Measurements from ENCODE around the gene RAB1A.

The RAB1A gene

GRCh38 chr2:65128297-65129190, 1.4 kb downstream of the RAB1A start:
- TF ChIP-seq FOXP2 (optimal IDR thresholded peaks at IDR 0.05; ENCODE audit: borderline replicate concordance, extremely low read depth, extremely low read length, insufficient read depth) (no peak), SIN3A (IDR thresholded peaks at IDR 0.05; ENCODE audit: borderline replicate concordance, insufficient read depth, low read length) (no peak), REST (IDR thresholded peaks at IDR 0.05; ENCODE audit: insufficient read depth in 1 of 2, low read depth in 2 of 2, low read length in 2 of 2) (no peak), TAF1 (IDR thresholded peaks at IDR 0.05; ENCODE audit: borderline replicate concordance, insufficient read depth, low read length) (no peak), POLR2AphosphoS5 (IDR thresholded peaks at IDR 0.05; ENCODE audit: low read depth, low read length) (no peak)

- TF ChIP-seq TAF1 (IDR thresholded peaks at IDR 0.05; ENCODE audit: borderline replicate concordance, insufficient read depth, low read length) = no peak
- no peak for TF ChIP-seq SIN3A (IDR thresholded peaks at IDR 0.05; ENCODE audit: borderline replicate concordance, insufficient read depth, low read length)
- no peak for TF ChIP-seq POLR2AphosphoS5 (IDR thresholded peaks at IDR 0.05; ENCODE audit: low read depth, low read length)
- TF ChIP-seq REST (IDR thresholded peaks at IDR 0.05; ENCODE audit: insufficient read depth in 1 of 2, low read depth in 2 of 2, low read length in 2 of 2) = no peak
- TF ChIP-seq FOXP2 (optimal IDR thresholded peaks at IDR 0.05; ENCODE audit: borderline replicate concordance, extremely low read depth, extremely low read length, insufficient read depth) = no peak
Measured at GRCh38 chr2:65122313-65122712, 7.6 kb downstream of the RAB1A start.

DNA sequence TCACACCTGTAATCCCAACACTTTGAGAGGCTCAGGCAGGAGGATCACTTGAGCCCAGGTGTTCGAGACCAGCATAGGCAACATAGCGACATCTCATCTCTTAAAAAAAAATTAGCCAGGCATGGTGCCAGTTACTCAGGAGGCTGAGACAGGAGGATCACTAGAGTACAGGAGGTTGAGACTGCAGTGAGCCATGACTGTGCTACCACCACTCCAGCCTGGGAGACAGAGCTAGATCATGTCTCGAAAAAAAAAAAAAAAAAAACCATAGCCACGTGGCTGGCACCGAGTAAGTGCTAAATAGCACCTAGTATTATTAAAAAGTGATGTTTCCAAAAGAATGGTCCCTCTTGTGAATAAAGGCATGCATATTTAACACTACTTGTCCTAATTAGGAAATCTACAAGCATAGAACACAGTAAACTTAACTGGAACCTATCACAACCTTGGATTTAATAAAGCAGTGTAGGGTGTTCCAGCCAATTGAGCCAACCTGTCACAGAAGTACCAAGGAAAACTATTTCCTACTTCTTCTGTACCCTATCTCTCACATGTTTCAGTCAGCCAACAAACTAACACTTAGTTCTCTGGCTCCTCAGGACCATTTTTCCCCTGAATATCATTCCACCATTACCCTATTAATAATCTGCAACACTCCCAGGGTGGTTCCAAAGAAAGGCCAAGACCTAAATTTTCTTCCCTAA, 8.8 kb downstream of the RAB1A start:
- TF ChIP-seq SIN3A (IDR thresholded peaks at IDR 0.05; ENCODE audit: borderline replicate concordance, insufficient read depth, low read length) (no peak), TAF1 (IDR thresholded peaks at IDR 0.05; ENCODE audit: borderline replicate concordance, insufficient read depth, low read length) (no peak)

- TF ChIP-seq FOXP2 (optimal IDR thresholded peaks at IDR 0.05; ENCODE audit: borderline replicate concordance, extremely low read depth, extremely low read length, insufficient read depth) (no peak), REST (IDR thresholded peaks at IDR 0.05; ENCODE audit: insufficient read depth in 1 of 2, low read depth in 2 of 2, low read length in 2 of 2) (no peak), TAF1 (IDR thresholded peaks at IDR 0.05; ENCODE audit: borderline replicate concordance, insufficient read depth, low read length) (no peak), POLR2AphosphoS5 (IDR thresholded peaks at IDR 0.05; ENCODE audit: low read depth, low read length) (no peak), SIN3A (IDR thresholded peaks at IDR 0.05; ENCODE audit: borderline replicate concordance, insufficient read depth, low read length) (no peak)
Measured at GRCh38 chr2:65116645-65117044, 13.3 kb downstream of the RAB1A start.

- TF ChIP-seq FOXP2 (optimal IDR thresholded peaks at IDR 0.05; ENCODE audit: borderline replicate concordance, extremely low read depth, extremely low read length, insufficient read depth) (no peak), REST (IDR thresholded peaks at IDR 0.05; ENCODE audit: insufficient read depth in 1 of 2, low read depth in 2 of 2, low read length in 2 of 2) (no peak), SIN3A (IDR thresholded peaks at IDR 0.05; ENCODE audit: borderline replicate concordance, insufficient read depth, low read length) (no peak)
Measured at GRCh38 chr2:65114921-65115320, 15.0 kb downstream of the RAB1A start.

All from PFSK-1 (cell line).